HFFc6 (cell line): Measurements from ENCODE around the gene GMPPA. TPM values are rescaled to one million over a fixed set of nuclear protein-coding genes. Genes with fewer than 3 reads are reported as not detected.
A peak's percentile ranks its signal among the peaks of the same experiment; 100 is the strongest.

Experiments used
- DNase-seq: peaks from one replicate; pipeline ENCODE4 v3.0.0-alpha.2; 2018
- H3K27ac Mint-ChIP-seq: 2 replicates; pipeline ENCODE4 v1.8.0; 2020; ENCODE audit warnings: mild to moderate bottlenecking, mixed read lengths
- H3K27me3 Mint-ChIP-seq: 2 replicates; pipeline ENCODE4 v1.8.0; 2021; ENCODE audit warnings: mild to moderate bottlenecking, moderate library complexity, mixed read lengths; ENCODE audit not compliant: insufficient read depth
- H3K36me3 Mint-ChIP-seq: 2 replicates; pipeline ENCODE4 v1.8.0; 2021; ENCODE audit warnings: low read depth, mixed read lengths
- H3K4me1 Mint-ChIP-seq: 2 replicates; pipeline ENCODE4 v1.8.0; 2020; ENCODE audit warnings: low read depth, mixed read lengths
- H3K4me3 Mint-ChIP-seq: 2 replicates; pipeline ENCODE4 v1.8.0; 2020; ENCODE audit warnings: mild to moderate bottlenecking, moderate library complexity, mixed read lengths
- H3K9me3 Mint-ChIP-seq: 2 replicates; pipeline ENCODE4 v1.8.0; 2020; ENCODE audit warnings: mild to moderate bottlenecking, mixed read lengths
- total RNA-seq, 6 experiments: library from RNA; stranded (reverse); fragmentation: NEBNext Ultra II Directional; extraction: Animal tissue kit (Norgen Biotek cat#: 25700); gene quantifications; 2 replicates in 1 of 6; 3 replicates in 5 of 6; pipeline ENCODE4 v1.2.3, GENCODE V29; 2021
- TF ChIP-seq, protein P1 (sequence below): fragments of 200-600 bp; sonication (generic); IDR thresholded peaks from 2 replicates; pipeline ENCODE4 v1.5.0; 2021; ENCODE audit warnings: antibody characterized with exemption, mild to moderate bottlenecking

The GMPPA gene
- total RNA-seq, 6 experiments from 2014 or later, result 68.9 to 85.3 (median 74.1) TPM

DNA sequence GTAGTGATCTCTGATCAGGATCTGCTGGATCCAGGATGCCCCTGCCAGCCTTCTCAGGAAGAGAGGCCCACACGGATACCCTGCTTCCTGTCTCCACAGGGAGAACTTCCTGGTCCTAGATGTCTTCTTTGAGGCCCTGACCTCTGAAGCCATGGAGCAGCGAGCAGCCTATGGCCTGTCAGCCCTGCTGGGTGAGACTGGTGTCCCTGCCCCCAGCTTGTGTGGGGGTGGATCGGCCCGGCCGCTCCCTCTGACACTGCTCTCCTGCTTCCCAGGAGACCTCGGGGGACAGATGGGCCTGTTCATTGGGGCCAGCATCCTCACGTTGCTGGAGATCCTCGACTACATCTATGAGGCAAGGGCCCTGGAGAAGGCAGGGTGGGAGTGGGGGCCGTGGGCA lies 38.3 kb downstream of the GMPPA start:
- H3K27ac Mint-ChIP-seq, result no peak overlapping the region
- DNase-seq, result no peak
- no peak overlapping the region for H3K4me3 Mint-ChIP-seq
- peaks cover 9% of the 10 kb centered on the region for H3K36me3 Mint-ChIP-seq
- H3K9me3 Mint-ChIP-seq, result no peaks in the 10 kb centered on the region
- H3K4me1 Mint-ChIP-seq, result peaks cover 6% of the 10 kb centered on the region; the same call in 1 of the 2 replicates
- TF ChIP-seq, protein P1, sequence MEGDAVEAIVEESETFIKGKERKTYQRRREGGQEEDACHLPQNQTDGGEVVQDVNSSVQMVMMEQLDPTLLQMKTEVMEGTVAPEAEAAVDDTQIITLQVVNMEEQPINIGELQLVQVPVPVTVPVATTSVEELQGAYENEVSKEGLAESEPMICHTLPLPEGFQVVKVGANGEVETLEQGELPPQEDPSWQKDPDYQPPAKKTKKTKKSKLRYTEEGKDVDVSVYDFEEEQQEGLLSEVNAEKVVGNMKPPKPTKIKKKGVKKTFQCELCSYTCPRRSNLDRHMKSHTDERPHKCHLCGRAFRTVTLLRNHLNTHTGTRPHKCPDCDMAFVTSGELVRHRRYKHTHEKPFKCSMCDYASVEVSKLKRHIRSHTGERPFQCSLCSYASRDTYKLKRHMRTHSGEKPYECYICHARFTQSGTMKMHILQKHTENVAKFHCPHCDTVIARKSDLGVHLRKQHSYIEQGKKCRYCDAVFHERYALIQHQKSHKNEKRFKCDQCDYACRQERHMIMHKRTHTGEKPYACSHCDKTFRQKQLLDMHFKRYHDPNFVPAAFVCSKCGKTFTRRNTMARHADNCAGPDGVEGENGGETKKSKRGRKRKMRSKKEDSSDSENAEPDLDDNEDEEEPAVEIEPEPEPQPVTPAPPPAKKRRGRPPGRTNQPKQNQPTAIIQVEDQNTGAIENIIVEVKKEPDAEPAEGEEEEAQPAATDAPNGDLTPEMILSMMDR, result no peak
- peaks cover 9% of the 10 kb centered on the region for H3K27me3 Mint-ChIP-seq

DNA sequence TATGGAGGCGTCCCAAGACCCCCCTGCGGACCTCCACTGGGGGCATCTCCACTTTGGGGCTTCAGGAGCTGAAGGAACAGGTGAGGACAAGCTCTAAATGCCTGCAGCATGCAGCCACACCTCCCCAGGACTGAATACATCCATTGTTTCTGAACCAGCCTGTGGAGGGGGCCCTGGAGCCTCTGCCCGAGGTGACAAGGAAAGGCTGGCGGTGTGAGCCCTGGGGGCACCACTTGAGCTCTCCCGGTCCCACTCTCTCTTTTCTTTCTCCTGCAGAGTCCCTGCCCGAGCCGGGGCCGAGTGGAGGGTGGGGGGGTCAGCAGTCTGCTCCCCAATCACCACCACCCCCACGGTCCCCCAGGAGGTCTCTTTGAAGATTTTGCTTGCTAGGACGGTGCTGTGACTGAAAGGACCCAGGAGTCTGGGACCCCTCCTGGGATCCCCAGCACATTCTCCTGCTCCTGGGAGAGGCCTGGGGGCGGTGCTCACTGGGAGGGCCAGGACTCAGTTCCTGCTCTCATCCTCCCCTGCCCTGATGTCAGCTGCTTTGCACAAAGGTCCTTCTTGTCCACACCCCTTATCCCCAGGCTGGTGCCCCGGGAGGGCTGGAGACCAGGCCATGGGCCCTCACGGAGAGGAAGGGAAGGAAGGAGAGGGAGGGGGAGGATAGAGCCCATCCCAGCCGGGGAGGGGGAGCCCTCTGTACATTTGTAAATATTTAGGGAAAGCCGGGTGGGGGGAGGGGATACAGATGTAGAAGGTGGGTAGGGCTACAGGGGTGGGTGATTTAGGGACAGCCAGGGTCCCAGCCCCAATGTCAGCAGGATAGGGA lies 39.2 kb downstream of the GMPPA start:
- DNase-seq, result no peak
- Mint-ChIP-seq H3K27ac (no peak overlapping the region), H3K27me3 (peaks cover 7% of the 10 kb centered on the region), H3K9me3 (no peaks in the 10 kb centered on the region), H3K4me1 (peaks cover 13% of the 10 kb centered on the region), H3K4me3 (no peak overlapping the region), H3K36me3 (peaks cover 9% of the 10 kb centered on the region)
- TF ChIP-seq, protein P1, result peak; percentile 12; the same call in 1 of the 2 replicates

DNA sequence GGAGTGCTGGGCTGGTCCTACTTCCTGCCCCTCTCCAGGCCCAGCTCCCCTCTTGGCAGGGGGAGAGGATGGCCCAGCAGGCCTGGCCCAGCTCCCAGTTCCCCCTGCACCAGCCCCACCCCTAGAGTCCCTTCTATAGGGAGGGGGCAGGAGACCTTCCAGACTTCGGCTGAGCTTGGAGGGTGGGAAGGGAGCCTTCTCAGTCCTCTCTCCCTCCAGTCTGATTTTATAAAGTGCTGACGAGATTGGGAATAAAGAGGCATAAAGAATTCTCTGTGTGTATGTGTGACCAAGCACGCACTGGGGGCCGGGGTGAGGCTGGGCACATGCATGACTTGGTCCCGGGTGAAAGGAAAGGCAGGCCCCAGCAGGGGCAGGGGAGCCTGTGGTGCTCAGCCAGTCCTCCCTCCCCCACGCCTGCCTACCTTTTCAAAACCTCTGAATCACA lies 39.8 kb downstream of the GMPPA start:
- Mint-ChIP-seq H3K9me3 (no peaks in the 10 kb centered on the region), H3K36me3 (peaks cover 9% of the 10 kb centered on the region), H3K27me3 (peaks cover under 1% of the 10 kb centered on the region), H3K27ac (no peak overlapping the region; the same call in 1 of the 2 replicates), H3K4me1 (peaks cover 13% of the 10 kb centered on the region), H3K4me3 (no peak overlapping the region)
- TF ChIP-seq, protein P1, result no peak
- DNase-seq, result no peak

DNA sequence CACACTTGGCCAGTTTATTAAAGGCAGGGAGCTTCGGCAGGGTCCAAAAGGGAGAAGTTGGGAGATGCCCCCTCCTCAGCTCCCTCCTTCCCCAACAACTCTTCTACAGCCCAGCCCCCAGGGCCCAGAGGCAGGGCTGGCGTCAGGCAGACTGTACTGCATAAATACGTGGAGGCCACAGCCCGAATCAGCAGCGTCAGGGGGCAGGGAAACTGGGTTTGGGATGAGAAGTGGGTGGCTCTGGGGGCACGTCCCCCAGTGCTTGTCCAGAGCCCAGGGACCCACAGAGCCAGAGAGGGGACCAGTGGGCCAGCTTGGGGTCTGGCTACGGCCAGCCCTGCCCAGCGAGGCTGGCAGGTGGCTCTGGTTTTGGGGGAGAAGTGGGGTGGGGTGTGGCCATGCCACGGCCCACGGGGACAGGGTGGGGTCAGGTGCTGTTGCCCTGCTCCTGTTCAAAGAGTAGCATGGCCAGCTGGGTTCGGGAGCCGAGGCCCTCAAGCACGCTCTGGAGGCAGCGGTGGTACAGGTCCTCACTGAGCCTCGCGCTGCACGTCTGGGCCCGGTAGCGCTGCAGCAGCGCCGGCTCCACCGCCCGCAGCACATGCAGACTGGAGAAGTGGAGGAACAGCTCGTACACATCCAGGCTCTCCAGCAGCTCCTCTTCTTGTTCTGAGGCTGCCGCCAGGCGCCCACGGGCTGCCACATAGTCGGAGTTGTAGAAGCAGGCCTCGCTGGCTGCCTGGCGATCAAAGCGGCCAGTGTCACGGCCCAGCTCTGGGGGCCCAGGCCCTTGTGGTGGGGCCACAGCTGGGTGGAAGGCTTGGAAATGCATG lies 40.5 kb downstream of the GMPPA start:
- no peak for DNase-seq
- H3K4me1 Mint-ChIP-seq, result peaks cover 14% of the 10 kb centered on the region
- no peaks in the 10 kb centered on the region; the same call in 1 of the 2 replicates for H3K27me3 Mint-ChIP-seq
- H3K36me3 Mint-ChIP-seq, result peaks cover 9% of the 10 kb centered on the region
- H3K9me3 Mint-ChIP-seq, result no peaks in the 10 kb centered on the region
- H3K4me3 Mint-ChIP-seq, result no peak overlapping the region
- TF ChIP-seq, protein P1, result no peak
- no peak overlapping the region; the same call in 1 of the 2 replicates for H3K27ac Mint-ChIP-seq

DNA sequence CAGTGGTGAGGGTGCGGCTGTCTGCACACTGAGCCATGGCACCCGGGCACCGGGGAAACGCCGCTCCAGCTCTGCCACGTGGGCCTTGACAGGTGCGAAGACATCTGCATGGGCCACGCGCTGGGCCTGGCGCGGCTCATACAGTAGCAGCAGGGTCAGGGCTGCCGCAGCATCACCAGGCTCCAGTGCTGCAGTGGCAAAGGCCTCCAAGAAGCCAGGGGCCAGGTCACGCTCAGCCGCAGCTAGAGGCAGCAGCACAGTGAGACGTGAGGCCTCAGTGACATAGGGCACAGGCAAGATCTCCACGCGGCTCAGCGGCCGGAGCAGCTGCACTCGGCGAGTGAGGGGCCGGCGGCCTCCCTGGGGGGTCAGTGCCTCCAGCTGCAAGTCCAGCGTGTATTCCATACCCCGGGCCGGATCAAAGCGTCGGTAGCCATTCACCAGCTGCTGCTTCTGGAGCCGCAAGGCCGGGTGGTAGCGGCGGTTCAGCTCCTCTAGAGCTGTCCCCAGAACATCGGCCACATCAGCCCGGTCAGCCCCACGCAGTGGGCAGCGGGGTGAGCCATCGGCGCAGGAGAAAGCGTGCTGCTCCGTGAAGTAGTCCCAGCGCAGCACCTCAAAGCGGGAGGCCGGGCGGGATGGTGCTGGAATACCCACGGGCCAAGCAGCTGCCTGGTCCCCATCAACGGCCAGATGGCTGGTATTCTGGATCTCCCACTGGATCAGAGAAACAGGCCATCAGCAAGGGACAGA lies 41.4 kb downstream of the GMPPA start:
- no peaks in the 10 kb centered on the region for H3K9me3 Mint-ChIP-seq
- H3K4me1 Mint-ChIP-seq, result peaks cover 22% of the 10 kb centered on the region
- TF ChIP-seq, protein P1, result no peak
- H3K27ac Mint-ChIP-seq, result no peak overlapping the region
- H3K36me3 Mint-ChIP-seq, result peaks cover 9% of the 10 kb centered on the region
- DNase-seq, result no peak
- H3K27me3 Mint-ChIP-seq, result no peaks in the 10 kb centered on the region; the same call in 1 of the 2 replicates
- H3K4me3 Mint-ChIP-seq, result no peak overlapping the region
